HG03575 (cell line): ENCODE data around the gene CTSH.
"Not testable (repeated sequence)": the region's sequence is repeated elsewhere in the genome, so short reads cannot be mapped to it uniquely, and the experiment has no call there.

Source experiments
- ATAC-seq: cut with Tn5 transposase; IDR thresholded peaks from one replicate; pipeline ENCODE4 v1.9.1; 2021; ENCODE audit not compliant: unreplicated experiment, insufficient number of reproducible peaks, low FRiP score; ENCODE audit errors: extremely low read depth

The CTSH gene

GRCh38 chr15:78949461-78949860, 4.6 kb upstream of the CTSH start:
- no peak for ATAC-seq

- no peak for ATAC-seq
Observed at GRCh38 chr15:78947506-78947905, 2.7 kb upstream of the CTSH start.

GRCh38 chr15:78946493-78946892, 1.6 kb upstream of the CTSH start:
- ATAC-seq, result no peak

DNA sequence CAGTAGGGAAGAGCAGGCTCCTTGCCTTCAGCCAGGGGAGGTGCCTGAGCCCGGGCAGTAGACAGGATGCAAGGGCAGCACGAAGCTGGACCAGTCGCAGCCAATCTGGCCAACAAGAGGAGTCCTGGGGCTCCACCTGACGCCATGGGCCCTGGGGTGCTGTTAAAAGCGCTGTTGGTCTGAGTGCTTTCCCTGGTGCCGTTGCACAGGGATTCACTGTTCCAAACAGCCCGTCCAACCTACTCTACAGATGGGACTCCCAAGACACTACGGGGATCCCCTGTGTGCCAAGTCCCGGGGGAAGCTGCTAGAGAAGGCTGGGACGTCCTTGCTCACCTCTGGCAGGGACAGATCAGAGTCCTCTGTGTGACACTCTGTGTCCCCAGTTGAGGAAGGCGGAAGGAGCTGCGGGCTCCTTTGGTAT, 632 bp downstream of the CTSH start:
- no peak for ATAC-seq

DNA sequence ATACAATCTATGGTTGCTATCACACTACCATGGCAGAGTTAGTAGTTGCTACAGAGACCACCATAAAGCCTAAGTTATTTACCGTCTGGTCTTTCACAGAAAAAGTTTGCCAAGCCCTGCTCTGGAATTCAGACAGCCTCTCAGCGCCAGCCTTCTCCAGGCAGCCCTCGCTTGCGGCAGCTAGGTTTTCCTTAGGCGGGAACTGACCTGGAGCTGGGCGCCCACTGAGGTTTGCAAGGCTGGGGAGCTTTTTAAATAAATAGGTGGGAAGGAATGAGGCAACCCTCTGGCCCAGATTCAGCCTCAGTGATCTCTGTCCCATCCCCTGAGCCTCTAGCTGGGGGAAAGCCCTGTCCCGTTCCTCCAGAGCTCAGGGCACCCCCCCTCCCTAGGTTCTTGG, 1.2 kb downstream of the CTSH start:
- ATAC-seq, result no peak

DNA sequence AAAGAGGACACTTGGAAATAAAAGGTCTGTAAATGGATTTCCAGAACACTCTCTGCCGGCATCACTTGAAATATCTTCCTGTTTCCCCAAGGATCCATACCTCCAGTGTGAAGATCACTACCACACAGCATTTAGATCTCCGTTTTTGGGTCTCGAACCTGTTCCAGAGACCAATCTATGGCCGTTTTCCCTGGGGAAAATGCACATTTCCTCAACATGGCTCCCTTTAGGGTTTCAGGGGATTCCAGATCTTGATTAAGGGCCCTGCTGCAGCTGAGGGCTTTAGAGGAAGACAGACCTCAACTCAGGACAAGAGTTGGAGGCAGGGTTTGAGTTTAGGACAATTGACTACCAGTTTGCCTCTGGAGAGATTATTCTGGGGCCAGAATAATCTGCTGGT, 2.1 kb downstream of the CTSH start:
- ATAC-seq, result no peak

- ATAC-seq, result peak; percentile 41
Observed at GRCh38 chr15:78938658-78939488, 6.0 kb downstream of the CTSH start.

GRCh38 chr15:78937132-78937739, 7.6 kb downstream of the CTSH start:
- ATAC-seq, result no peak

DNA sequence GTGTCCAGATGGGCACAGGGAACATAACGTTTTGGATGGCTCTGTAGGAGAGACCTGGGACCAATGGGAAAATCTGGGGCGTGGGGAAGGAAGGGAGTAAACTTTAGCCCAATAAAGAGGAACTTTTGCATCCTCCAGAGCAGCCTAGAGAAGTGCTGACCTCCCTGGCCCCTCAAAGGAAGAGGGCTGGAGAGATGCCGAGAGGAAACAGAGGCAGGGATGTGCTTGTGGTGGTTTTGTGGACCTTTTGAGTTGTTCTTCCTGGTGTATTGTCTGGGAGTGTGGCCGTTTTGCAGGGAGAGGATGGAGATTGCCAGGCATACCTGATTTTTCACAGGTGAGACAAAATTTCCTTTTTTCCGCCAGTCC, 10.2 kb downstream of the CTSH start:
- ATAC-seq, result no peak

- no peak for ATAC-seq
Observed at GRCh38 chr15:78933823-78934654, 10.8 kb downstream of the CTSH start.

GRCh38 chr15:78933187-78933822, 11.5 kb downstream of the CTSH start:
- no peak for ATAC-seq

GRCh38 chr15:78932258-78932808, 12.5 kb downstream of the CTSH start:
- ATAC-seq, result no peak

GRCh38 chr15:78931439-78932257, 13.2 kb downstream of the CTSH start:
- ATAC-seq, result no peak

DNA sequence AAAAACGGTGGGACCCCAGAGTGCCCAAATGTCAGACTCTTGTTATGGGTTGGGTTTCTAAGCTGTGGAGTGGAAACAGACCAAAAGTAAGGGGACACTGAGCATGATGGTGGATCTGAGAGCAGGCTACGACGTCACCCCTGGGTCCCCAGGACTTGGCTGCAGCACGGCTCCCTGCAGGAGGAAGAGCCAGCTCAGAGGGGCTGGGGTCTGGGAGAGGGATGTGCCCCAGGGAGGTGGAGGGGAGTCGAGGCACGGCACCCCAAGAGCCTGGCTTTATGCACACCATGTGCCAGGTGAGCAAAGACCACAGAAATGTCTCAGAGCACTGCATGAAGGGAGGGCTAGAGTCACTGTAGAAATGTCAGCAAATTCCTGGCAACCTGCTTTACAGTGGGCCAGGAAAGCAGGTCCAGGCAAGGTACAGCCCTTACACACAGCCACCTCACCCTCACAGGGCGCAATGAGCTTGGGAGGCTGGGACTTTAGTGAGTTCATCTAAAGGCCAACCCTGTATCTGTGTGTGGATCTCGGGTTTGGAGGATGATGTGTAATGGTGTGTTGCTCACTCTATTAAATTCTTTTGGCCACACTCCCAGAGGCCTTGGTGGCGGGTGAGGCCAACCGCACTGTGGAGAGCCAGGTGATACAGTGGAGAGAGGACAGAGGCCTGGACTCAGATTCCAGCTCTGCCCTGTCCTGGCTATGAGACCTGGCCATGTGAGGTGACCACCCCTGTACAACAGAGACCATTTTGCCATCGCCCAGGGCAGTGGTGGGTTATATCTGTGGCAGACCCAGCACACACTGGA, 14.1 kb downstream of the CTSH start:
- no peak for ATAC-seq

DNA sequence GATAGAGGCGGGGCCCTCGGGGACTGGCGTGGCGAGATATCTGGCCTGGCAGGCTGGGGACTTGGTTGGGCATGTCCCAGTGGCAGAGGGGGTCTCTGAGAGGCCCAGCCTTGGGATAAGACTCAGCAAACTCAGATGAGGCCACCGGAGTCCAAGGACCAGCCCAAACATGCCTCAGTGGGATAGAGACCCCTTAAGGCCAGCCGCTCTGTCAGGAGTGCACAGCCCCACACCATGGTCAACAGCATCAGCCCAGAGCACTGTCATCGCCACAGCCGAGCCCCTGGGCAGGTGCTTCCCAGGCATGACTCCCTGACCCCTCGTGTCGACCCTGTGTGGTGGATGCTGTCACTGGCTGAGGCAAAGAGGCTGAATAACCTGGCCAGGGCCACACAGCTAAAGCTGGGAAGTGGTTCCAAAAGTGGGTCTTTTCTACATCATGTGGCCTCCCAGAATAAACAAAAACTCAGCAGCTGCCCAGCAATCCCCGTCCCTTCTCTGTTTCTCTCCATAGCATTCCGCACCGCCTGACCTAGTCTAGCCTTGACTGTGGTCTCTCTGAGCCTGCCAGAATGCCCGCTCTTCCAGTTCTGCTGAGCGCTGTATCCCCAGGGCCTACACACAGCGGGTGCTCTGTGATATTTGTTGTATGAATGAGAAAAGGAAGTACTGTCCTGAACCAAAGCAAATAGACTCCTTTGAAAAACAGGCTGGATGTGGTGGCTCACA, 15.1 kb downstream of the CTSH start:
- no peak for ATAC-seq

- ATAC-seq, result no peak
Observed at GRCh38 chr15:78928616-78929093, 16.2 kb downstream of the CTSH start.

DNA sequence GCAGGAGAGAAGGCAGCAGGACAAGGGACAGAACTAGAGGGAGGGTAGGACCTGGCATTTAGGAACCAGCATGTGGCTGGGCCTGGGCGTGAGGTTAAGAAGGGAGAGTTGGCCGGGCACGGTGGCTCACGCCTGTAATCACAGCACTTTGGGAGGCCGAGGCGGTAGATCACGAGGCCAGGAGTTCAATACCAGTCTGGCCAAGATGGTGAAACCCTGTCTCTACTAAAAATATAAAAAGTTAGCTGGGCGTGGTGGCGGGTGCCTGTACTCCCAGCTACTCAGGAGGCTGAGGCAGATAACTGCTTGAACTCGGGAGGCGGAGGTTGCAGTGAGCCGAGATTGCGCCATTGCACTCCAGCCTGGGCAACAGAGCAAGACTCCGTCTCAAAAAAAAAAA, 16.7 kb downstream of the CTSH start:
- not testable (repeated sequence) for ATAC-seq
